Tibial nerve (tissue), 4 donors: Measurements from ENCODE around the gene APOBEC3B. TPM values are rescaled to one million over a fixed set of nuclear protein-coding genes. Genes with fewer than 3 reads are reported as not detected.

ENCODE experiments used
- DNase-seq, 2 donors: peaks; one replicate each; pipeline ENCODE4 v3.0.0-alpha.2; 2019; ENCODE audit warnings: low spot score in 2 of 2
- H3K27ac ChIP-seq, 4 donors: fragments of 200-600 bp; sonication (generic) in 3 of 4; one replicate each; pipeline ENCODE4 v1.5.1; 2017 to 2019; ENCODE audit warnings: mild to moderate bottlenecking in 1 of 4
- H3K27me3 ChIP-seq, 2 donors: fragments of 200-600 bp; sonication (generic) in 1 of 2; one replicate each; pipeline versions ENCODE4 v1.5.1 to v1.6.0; 2017 to 2019
- H3K36me3 ChIP-seq, 3 donors: fragments of 200-600 bp; sonication (generic); one replicate each; pipeline ENCODE4 v1.5.1; 2018 to 2019
- H3K4me1 ChIP-seq, 4 donors: fragments of 200-600 bp; sonication (generic) in 3 of 4; one replicate each; pipeline ENCODE4 v1.5.1; 2017 to 2019
- H3K4me3 ChIP-seq, 4 donors: fragments of 200-600 bp; sonication (generic) in 3 of 4; one replicate each; pipeline ENCODE4 v1.5.1; 2017 to 2019; ENCODE audit warnings: mild to moderate bottlenecking in 1 of 4, moderate library complexity in 1 of 4
- H3K9me3 ChIP-seq, 4 donors: fragments of 200-600 bp; sonication (generic) in 3 of 4; one replicate each; pipeline ENCODE4 v1.5.1; 2017 to 2019
- EP300 ChIP-seq, 2 donors: sonication (generic); formaldehyde crosslinking; IDR thresholded peaks; one replicate each; pipeline ENCODE4 v1.6.1; 2017; ENCODE audit warnings: antibody characterized with exemption in 2 of 2, mild to moderate bottlenecking in 1 of 2
- POLR2A ChIP-seq, 2 donors: fragments of 450-650 bp; IDR thresholded peaks; one replicate each; pipeline ENCODE4 v1.6.1; 2017; ENCODE audit warnings: antibody characterized with exemption in 2 of 2, mild to moderate bottlenecking in 2 of 2, moderate library complexity in 2 of 2
- WGBS, 2 donors: methylation state at CpG; one replicate each; pipeline ENCODE4 v1.1.5; 2018; 5-methylcytosine and 5-hydroxymethylcytosine counted together
- total RNA-seq, 4 donors: library from RNA; depleted of rRNA; stranded (reverse); fragments of >200 nt; gene quantifications; one replicate each; pipeline ENCODE4 v1.1.0, GENCODE V29; 2016
- TF ChIP-seq, protein P1 (sequence below), 5 experiments: fragments of 200-600 bp in 3 of 5; fragments of 450-650 bp in 2 of 5; sonication (generic) in 3 of 5; IDR thresholded peaks; one replicate each; pipeline ENCODE4 v1.5.1; 2016 to 2019; ENCODE audit warnings: antibody characterized with exemption in 5 of 5, mild to moderate bottlenecking in 3 of 5, moderate library complexity in 2 of 5

The APOBEC3B gene
- total RNA-seq, 4 donors from 2014 or later, result 0.39 to 3.3 (median 0.60) TPM; not detected in 1

DNA sequence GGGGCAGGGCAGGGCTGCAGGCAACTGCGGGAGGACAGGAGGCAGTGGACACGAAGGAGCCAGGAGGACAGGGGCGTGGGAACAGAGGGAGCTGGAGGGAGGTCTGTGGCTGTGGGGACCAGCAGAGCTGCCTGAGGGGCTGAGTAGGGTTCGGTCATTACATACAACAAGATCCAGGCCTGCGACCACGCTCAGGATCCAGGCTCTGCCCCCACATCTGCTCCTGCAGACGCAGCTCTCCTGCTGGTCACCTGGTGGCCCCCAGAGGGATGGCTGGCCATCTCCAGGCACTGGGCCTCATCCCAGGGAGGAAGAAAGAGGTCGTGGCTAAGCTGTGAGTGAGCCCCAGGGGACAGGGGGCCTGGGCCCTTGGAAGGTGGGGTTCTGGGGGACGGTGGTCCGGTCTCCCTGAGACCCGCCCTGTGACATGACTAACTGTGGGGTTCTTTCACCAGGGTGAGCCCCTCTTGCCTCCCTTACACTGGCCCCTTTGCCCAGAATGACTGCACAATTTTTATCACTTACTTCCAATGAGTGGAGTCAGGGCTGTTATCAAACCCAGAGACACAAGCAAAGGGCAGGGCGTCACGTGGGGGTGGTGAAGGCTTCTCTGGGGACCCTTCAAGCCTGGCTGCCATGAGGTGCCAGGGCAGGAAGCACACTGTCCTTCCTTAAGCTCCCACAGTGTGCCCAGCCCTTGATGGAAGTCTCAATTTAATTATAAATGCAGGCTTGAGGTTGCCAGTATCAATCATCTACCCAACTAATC is 31.4 kb upstream of the APOBEC3B start:
- TF ChIP-seq, protein P1, sequence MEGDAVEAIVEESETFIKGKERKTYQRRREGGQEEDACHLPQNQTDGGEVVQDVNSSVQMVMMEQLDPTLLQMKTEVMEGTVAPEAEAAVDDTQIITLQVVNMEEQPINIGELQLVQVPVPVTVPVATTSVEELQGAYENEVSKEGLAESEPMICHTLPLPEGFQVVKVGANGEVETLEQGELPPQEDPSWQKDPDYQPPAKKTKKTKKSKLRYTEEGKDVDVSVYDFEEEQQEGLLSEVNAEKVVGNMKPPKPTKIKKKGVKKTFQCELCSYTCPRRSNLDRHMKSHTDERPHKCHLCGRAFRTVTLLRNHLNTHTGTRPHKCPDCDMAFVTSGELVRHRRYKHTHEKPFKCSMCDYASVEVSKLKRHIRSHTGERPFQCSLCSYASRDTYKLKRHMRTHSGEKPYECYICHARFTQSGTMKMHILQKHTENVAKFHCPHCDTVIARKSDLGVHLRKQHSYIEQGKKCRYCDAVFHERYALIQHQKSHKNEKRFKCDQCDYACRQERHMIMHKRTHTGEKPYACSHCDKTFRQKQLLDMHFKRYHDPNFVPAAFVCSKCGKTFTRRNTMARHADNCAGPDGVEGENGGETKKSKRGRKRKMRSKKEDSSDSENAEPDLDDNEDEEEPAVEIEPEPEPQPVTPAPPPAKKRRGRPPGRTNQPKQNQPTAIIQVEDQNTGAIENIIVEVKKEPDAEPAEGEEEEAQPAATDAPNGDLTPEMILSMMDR (IDR thresholded peaks at IDR 0.05), result no peak
- TF ChIP-seq POLR2A (IDR thresholded peaks at IDR 0.05) (no peak), EP300 (IDR thresholded peaks at IDR 0.05) (no peak)
- Histone ChIP-seq H3K36me3 (no peaks in the 10 kb centered on the region), H3K27ac (no peak overlapping the region), H3K9me3 (no peaks in the 10 kb centered on the region), H3K27me3 (no peaks in the 10 kb centered on the region), H3K4me3 (no peak overlapping the region), H3K4me1 (no peaks in the 10 kb centered on the region)
- DNase-seq, result no peak
- 78 to 84% methylated on average over 11 to 12 of the region's 13 CpGs for WGBS, 2 donors

DNA sequence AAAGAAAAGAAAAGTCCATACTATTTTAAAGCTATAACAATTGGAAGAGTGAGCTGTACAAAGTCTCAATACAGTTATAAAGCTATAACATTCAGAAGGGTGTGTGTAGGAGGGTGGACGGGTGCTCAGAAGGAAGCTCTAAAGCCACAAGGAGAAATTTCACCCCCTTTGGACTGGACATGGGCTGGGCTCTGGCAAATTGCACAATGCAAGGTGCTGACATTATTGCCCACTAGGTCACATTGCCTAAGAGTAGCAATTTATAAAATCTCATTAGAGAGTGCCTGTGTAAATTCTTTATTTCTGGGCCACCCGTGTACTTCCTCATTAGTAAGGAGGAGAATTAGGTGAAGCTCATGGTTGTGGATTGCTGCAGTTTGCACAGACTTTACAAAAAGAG is 30.4 kb upstream of the APOBEC3B start:
- TF ChIP-seq, protein P1 (IDR thresholded peaks at IDR 0.05), result no peak
- TF ChIP-seq EP300 (IDR thresholded peaks at IDR 0.05) (no peak), POLR2A (IDR thresholded peaks at IDR 0.05) (no peak)
- no peak for DNase-seq

DNA sequence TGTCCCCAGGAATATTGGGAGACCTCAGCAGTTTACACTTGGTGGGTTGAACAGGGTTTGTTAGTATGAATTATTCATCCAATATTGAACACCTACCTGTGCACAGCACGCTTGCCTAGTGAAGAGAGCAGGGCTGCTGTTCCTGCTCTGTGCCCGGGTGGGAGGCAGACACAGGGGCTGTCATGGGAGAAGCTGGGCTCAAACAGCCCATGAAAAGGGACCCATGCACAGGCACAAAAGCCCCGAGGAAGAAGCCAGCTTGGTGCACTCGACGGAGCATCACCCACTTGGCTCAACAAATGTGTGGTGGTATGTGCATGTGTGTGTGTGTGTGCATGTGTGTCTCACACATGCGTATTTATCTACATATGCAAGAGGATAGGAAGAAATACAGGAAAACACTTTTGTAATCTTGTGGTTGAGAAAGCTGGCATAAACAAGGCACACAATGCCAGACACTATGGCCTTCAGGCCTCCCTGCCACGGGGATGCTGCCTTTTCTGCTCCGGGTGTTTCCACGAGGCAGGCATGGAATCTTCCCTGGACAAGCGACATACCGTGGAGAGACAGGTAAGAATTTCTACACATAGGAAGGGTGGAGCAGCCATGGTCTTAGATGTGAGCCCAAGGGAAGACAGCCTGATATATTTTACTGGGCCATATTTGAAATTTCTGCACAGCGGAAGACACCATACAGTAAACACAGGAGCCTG is 29.7 kb upstream of the APOBEC3B start:
- H3K27me3 ChIP-seq, result no peaks in the 10 kb centered on the region
- H3K9me3 ChIP-seq, result no peaks in the 10 kb centered on the region
- TF ChIP-seq POLR2A (IDR thresholded peaks at IDR 0.05), result no peak
- no peak overlapping the region for H3K4me3 ChIP-seq
- H3K36me3 ChIP-seq, result no peaks in the 10 kb centered on the region
- 84 to 85% methylated on average over 12 of the region's 12 CpGs for WGBS, 2 donors
- no peak overlapping the region for H3K27ac ChIP-seq
- DNase-seq, result no peak
- H3K4me1 ChIP-seq, result no peaks in the 10 kb centered on the region

More for the DNA sequence above, 30.4 kb upstream of the APOBEC3B start:
- H3K4me1 ChIP-seq, result no peaks in the 10 kb centered on the region
- H3K4me3 ChIP-seq, result no peak overlapping the region
- WGBS, 2 donors, result 40 to 48% methylated on average over 2 of the region's 2 CpGs
- H3K36me3 ChIP-seq, result no peaks in the 10 kb centered on the region
- no peaks in the 10 kb centered on the region for H3K9me3 ChIP-seq
- no peak overlapping the region for H3K27ac ChIP-seq
- no peaks in the 10 kb centered on the region for H3K27me3 ChIP-seq

DNA sequence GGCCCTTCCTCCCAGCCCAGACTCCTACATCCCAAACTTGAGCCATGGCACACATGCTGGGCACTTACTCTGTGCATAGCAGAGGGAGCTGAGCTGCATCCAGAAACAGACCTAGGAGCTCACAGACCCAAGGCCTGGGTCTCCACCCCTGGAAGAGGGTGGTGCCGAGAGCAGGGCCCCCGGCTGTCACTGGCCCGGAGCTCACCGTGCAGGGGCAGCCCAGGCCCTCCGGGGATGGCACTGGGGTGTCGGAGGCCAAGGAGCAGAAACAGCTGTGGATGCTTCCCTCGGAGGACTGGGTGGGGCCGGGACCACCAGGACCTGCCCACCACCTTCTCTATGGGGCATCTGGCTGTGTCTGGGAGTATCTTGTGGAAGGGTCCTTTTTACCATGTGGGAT is 29.1 kb upstream of the APOBEC3B start:
- 73 to 75% methylated on average over 7 to 8 of the region's 8 CpGs for WGBS, 2 donors
- Histone ChIP-seq H3K4me1 (no peaks in the 10 kb centered on the region), H3K4me3 (no peak overlapping the region), H3K36me3 (no peaks in the 10 kb centered on the region), H3K27me3 (no peaks in the 10 kb centered on the region), H3K9me3 (no peaks in the 10 kb centered on the region), H3K27ac (no peak overlapping the region)
- TF ChIP-seq, protein P1 (IDR thresholded peaks at IDR 0.05), result no peak
- TF ChIP-seq POLR2A (IDR thresholded peaks at IDR 0.05), result no peak
- TF ChIP-seq EP300 (IDR thresholded peaks at IDR 0.05), result no peak
- no peak for DNase-seq

DNA sequence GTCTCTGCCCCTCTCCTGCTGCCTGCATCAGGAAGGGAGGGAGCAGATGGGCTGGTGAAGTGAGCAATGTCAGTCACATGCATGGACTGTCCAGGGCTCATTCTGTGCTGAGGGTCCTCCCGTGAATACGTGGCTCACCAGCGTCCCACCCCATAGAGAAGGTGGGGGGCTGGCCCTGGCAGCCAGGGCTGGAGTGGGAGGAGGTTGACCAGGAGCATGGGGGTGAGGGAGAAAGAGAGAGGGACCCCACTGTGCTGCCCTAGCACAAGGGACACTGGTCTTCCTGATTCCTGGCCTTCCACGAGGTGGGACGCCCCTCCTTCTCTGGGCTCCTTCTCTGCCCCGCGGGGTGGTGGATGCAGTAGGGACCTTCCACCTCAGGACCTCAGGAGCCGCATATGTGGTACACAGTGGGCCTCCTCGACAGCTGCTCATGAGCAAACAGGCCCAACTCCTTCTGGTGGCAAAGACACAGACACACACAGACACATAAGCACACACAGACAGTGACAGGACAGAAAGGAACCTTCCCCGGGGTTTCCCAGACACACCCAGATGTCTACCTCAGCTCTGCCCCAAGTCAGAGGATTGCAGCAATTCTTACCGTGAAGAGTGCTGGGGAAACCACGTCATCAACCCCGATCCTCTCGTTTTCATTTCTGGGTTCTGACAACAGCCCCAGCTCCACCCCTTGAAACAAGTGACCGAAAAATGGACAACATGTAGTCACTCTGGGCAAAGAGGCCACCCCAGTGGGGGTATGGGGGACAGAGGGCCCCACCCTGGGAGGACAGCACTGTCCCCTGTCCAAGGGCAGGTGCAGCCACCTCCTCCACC is 28.4 kb upstream of the APOBEC3B start:
- no peak overlapping the region for H3K27ac ChIP-seq
- no peaks in the 10 kb centered on the region for H3K4me1 ChIP-seq
- no peak overlapping the region for H3K4me3 ChIP-seq
- DNase-seq, result no peak
- 67 to 71% methylated on average over 10 to 11 of the region's 15 CpGs for WGBS, 2 donors
- TF ChIP-seq POLR2A (IDR thresholded peaks at IDR 0.05) (no peak), EP300 (IDR thresholded peaks at IDR 0.05) (no peak)
- TF ChIP-seq, protein P1 (IDR thresholded peaks at IDR 0.05), result no peak
- H3K36me3 ChIP-seq, result no peaks in the 10 kb centered on the region
- H3K27me3 ChIP-seq, result no peaks in the 10 kb centered on the region
- H3K9me3 ChIP-seq, result no peaks in the 10 kb centered on the region
